Stimulated activated naive CD4-positive, alpha-beta T cell (primary cell): ENCODE measurements around the gene GPX5.
"Not testable (repeated sequence)": the region's sequence is repeated elsewhere in the genome, so short reads cannot be mapped to it uniquely, and the experiment has no call there.

Source experiments
- DNase-seq, 6 experiments: peaks; one replicate each; lab custom pipeline; 2025; lab: John Stamatoyannopoulos, UW

Gene GPX5

GRCh38 chr6:28512387-28512786 is 13.3 kb upstream of the GPX5 start:
- not testable (repeated sequence) for DNase-seq

- no peak for DNase-seq
Observed at GRCh38 chr6:28515676-28516075, 10.0 kb upstream of the GPX5 start, which contains the start of gene GPX6. Gene GPX6, minus strand, starts transcription at chr6:28515793. Its CDS starts 50 bp downstream, at chr6:28515743.

GRCh38 chr6:28517964-28518363 is 7.7 kb upstream of the GPX5 start:
- DNase-seq = no peak

GRCh38 chr6:28522594-28523240 is 3.0 kb upstream of the GPX5 start:
- no peak for DNase-seq

GRCh38 chr6:28523241-28523622 is 2.4 kb upstream of the GPX5 start:
- DNase-seq = peak; percentile 22 to 56 (median 37)

- DNase-seq = no peak
Observed at GRCh38 chr6:28530777-28531176, 5.1 kb downstream of the GPX5 start.

- DNase-seq = no peak
Observed at GRCh38 chr6:28531479-28532128, 5.9 kb downstream of the GPX5 start.

GRCh38 chr6:28534306-28534705 is 8.6 kb downstream of the GPX5 start:
- DNase-seq = no peak

- DNase-seq = no peak
Observed at GRCh38 chr6:28534875-28535274, 9.2 kb downstream of the GPX5 start.

GRCh38 chr6:28537065-28537464 is 11.4 kb downstream of the GPX5 start:
- peak in 3 of 6 experiments; percentile 12 to 38 (median 24) for DNase-seq

GRCh38 chr6:28537509-28538140 is 11.9 kb downstream of the GPX5 start:
- peak; percentile 10 to 49 (median 34) for DNase-seq

- DNase-seq = no peak
Observed at GRCh38 chr6:28541996-28542395, 16.3 kb downstream of the GPX5 start.

GRCh38 chr6:28542440-28543296 is 17.0 kb downstream of the GPX5 start:
- peak; percentile 24 to 71 (median 50) for DNase-seq

GRCh38 chr6:28543651-28544610 is 18.2 kb downstream of the GPX5 start:
- DNase-seq = peak; percentile 11 to 36 (median 22)

- DNase-seq = no peak
Observed at GRCh38 chr6:28545955-28546354, 20.3 kb downstream of the GPX5 start.

- DNase-seq = not testable (repeated sequence)
Observed at GRCh38 chr6:28547003-28547402, 21.3 kb downstream of the GPX5 start.

- no peak for DNase-seq
Observed at GRCh38 chr6:28551891-28552666, 26.4 kb downstream of the GPX5 start.

GRCh38 chr6:28553384-28553985 is 27.8 kb downstream of the GPX5 start:
- DNase-seq = no peak

GRCh38 chr6:28553986-28554881 is 28.6 kb downstream of the GPX5 start:
- DNase-seq = no peak
